NCI-H2107 (cell line): ENCODE data around the gene EXOC7.

Experiments
- DNase-seq: peaks from one replicate; lab custom pipeline; 2025; lab: John Stamatoyannopoulos, UW

EXOC7 gene

GRCh38 chr17:76120658-76121008 lies 17.0 kb upstream of the EXOC7 start:
- no peak for DNase-seq

DNA sequence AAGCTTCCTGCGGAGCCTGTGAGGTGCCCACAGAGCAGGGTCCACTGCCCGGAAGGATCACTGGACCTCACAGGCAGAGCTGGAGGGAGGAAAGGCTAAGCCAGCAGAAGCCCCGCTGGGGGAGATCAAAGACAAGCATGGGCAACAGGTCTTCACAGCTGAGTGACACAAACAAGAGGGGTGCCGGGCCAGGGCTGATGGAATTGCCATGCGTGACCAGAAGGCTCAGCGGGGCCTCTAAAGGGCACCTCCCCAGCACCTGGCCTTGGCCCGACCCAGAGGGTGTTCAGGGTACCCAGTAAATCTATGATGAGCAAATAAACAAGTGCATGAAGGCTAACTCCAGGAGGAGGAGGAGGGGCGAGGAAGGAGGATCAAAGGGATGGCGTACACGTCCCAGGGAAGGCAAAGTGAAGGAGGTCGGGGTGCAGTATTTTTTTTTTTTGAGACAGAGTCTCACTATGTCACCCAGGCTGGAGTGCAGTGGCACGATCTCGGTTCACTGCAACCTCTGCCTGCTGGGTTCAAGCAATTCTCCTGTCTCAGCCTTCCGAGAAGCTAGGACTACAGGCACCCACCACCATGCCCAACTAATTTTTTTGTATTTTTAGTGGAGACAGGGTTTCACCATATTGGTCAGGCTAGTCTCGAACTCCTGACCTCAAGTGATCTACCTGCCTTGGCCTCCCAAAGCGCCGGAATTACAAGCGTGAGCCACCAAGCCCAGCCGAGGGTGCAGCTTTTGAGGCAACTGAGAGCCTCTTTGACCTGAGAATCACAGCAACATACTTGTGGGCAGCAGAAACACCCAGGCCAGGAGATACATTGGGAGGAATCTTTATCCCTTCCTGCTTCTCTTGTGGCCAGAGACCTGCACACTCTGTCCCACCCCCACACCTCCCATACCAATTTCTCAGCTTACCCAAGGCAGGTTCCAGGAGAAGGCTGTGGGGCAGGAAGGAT lies 16.1 kb upstream of the EXOC7 start:
- no peak for DNase-seq

- no peak for DNase-seq
Observed at GRCh38 chr17:76115138-76115754, 11.7 kb upstream of the EXOC7 start.

DNA sequence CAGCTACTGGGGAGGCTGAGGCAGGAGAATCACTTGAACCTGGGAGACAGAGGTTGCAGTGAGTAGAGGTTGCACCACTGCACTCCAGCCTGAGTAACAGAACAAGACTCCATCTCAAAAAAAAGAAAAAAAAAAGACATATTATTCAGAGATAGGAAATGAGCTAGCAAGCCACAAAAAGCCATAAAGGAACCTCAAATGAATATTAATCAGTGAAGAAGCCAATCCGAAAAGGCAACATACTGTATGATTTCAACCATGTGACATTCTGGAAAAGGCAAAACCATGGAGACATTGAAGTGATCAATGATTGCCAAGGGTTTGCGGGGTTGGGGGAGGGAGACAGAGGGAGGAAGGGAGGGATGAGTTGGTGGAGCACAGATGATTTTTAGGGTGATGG lies 8.4 kb upstream of the EXOC7 start:
- DNase-seq, result no peak

DNA sequence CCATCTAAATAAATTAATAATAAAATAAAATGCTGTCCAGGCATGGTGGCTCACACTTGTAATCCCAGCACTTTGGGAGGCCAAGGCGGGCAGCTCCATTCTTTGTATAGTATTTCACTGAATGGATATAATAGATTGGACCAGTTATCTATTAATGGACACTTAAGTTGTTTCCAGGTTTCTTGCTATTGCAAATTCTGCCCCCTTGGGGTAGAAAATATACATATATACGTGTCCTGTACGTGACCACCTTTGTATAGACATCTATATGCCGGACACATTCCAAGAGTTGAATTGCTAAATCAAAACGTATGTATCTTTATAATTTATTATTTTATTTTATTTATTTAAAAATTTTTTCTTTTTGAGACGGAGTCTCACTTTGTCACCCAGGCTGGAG lies 3.9 kb upstream of the EXOC7 start:
- DNase-seq, result no peak

DNA sequence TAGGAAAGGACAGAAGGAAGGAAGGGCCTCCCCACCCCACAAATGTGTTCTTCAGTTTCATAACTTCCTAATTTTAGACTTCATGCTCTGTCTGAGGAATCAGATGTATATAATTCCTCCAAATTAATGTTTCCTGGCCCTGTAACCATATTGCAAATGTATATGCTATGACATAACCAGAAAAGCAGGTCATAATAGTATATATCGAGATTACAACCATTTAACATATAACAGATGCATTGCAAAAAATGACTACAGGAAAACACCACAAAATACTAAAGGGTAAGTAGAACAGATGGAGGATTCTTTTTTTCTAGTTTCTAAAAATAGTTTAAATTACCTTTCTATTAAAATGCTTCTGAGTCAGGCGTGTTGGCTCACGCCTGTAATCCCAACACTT lies 3.1 kb upstream of the EXOC7 start:
- no peak for DNase-seq

DNA sequence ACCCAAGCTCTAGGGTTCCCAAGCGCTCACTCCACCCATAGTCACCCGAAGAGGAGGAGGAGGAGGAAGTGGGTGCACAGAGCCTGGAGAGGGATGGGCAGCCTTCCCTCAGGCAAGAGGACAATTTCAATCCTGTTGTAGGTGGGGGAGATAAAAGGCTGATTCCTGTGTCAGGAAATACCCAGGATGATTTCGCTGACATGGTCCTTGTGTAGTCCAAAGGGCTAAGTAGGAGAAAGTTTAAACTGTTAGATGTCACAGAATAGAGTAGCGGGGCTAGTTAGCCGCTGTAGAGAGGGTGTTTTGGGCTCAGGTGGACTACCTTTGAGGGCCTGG lies 1.3 kb upstream of the EXOC7 start:
- no peak for DNase-seq

DNA sequence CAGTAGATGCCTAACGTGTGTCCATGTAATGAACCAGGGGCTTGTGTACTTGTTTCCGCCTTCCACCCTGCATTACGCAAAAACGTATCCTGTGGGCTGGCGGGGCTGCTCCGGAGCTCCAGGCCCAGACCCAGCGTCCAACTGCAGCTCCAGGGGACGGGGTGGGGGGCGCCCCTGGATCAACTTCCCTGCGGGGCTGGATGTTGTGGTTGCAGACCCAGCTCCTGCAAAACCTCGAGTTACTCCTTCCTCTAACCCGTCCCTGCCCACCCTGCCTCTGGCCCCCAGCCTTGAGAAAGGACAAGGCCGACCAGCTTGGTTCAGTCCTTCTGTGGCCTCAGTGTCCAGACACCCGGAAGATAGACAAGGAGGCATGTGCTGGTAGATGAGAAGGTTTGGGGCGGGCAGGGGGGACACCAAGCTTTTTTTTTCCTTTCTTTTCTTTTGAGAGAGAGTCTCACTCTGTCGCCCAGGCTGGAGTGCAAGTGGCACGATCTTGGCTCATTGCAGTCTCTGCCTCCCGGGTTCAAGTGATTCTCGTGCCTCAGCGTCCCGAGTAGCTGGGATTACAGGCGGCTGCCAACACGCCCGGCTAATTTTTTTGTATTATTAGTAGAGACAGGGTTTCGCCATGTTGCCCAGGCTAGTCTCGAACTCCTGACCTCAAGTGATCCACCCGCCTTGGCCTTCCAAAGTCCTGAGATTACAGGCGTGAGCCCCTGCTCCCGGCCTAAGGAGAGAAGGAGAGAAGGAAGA lies 731 bp upstream of the EXOC7 start:
- DNase-seq, result no peak

- no peak for DNase-seq
Observed at GRCh38 chr17:76102944-76103273, 678 bp downstream of the EXOC7 start.

- no peak for DNase-seq
Observed at GRCh38 chr17:76097716-76098295, 5.8 kb downstream of the EXOC7 start.

DNA sequence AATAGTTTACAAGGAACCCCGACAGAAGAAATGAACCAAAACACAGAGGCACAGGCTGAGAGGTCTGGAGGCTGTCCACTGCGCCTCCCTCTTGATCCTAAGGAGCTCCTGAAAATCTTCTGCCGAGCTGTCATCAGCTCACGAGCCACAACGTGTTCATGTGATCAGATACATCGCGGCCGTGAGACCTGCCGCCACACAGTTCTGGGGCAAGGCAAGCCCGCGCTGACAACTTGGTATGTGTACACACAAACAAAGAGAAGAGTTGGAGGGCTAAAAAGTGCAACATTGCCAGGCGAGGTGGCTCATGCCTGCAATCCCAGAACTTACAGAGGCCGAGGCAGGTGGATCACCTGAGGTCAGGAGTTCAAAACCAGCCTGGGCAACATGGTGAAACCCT lies 7.6 kb downstream of the EXOC7 start:
- DNase-seq, result no peak

DNA sequence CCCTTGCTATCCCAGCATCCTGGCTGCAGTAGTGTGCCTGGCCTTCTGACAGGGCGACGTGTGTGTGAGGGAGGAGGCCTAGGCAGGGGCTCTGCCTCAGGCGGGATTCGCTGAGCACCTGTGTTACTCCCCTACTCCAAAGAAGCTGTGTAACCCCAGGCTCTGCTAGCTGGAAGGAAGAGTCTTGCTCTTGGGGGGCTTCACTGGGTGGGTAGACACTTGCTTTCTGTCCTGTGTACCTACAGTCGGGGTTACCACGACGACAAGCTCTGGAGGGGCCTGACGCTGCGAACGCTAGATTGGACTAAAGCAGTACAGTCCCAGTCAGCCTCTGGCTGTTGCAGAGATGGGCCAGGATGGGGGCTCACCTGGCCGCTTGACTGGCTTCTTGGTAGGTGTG lies 9.5 kb downstream of the EXOC7 start:
- no peak for DNase-seq

DNA sequence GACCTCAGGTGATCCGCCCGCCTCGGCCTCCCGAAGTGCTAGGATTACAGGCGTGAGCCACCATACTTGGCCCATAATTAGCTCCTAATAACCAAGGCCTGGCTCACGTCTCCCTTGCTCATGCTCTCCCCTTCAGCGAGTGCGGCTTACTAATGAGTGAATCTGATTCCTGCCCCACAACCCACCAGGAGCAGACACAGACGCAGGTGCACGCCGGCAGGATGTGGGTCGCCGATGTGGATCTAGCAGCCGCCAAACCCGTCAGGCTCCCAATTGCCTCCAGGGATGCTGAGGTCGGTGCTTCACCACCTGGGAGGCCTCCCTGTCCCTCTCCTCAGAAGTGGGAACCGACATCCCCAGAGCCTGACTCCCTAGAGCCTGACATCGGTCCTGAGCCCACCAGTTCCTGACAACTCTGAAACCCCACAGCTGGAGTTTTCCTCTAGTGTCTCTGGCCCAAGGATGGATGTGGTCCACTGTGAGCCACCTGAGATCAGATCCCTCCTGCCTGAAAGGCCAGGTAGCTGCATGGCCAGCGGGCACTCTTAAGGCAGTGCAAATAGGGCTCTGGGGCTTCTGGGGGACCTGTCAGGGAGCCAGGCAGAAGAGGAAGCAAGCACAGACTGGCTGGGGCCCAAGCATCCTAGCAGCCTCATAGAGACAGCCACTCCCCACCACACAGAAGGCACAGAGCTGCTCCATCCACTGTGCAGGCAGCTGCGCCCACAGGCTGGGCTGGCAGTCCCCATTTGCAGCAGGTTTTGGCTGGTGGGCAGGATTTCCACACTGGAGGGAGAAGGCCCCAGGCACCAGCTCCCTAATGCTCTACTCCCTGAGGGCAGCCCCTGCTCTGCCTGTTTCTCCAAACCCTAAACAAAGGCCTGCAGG lies 10.8 kb downstream of the EXOC7 start:
- DNase-seq, result no peak

GRCh38 chr17:76091526-76092286 lies 11.9 kb downstream of the EXOC7 start:
- DNase-seq, result no peak

DNA sequence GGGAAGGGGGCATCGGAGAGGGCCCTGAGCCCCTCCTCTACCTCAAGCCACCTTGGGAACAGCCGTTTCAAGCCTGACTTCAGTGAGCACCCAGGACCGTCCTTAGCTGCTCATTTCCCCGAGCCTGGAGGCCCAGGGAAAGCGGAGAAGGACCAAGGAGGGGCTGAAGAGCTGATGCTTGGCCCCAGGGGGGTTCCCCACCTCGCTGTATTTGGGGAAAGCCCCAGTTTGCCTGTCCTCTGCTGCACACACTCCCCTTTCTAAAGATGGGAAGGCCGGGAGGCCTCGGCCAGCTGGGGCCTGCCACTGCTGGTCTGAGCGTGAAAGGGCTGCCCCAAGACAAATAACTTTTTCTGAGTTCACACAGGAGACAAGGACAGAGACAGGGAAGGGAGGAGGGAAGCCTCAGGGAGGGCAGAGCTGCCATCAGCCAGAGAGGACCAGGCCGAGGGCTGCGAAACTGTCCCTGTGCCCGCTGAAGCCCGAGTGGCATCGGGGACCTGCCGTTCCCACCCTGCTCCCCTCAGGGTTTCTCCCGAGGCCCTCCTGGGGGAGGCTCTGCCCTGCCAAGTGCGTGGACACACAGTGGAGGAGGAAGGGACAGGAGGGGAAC lies 13.0 kb downstream of the EXOC7 start:
- DNase-seq, result no peak

DNA sequence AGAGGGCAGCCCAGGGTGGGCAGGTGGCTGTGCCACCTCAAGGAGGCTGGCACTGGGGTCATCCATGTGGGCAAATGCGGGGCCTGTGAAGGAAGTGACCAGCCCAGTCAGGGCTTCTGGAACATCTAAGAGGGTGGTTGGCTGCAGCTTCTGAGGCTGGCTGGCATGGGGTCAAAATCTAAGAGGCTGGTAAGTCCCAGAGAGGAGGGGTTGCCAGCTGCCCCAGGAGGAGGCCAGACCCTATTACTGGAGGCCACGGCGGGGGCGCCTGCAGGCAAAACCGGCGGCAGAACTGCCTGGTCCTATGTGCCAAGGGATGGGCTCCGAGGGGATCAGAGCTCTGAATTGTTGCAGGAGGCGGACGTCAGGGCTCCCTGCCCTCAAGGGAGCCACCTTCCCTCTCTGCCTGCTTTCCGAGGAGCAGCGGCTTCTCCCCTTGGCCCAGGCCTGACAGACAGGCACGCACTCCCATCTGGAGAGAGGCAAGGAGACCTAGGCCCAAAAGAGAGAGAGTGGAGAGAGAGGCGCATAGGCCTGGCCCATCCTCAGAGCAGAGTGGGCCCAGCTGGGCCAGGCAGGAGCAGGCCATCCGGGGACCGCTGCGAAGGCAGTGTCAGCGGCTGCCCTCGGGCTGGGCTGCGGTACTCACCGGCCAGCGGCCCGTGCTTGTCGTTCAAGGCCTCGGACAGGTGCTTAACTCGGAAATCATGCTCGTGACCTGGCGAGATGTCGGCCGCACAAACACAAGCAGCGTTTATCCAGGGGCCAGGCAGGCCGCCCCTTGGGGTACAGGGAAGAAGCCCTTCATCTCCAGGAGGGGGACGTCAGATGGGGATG lies 13.7 kb downstream of the EXOC7 start:
- DNase-seq, result no peak

- DNase-seq, result no peak
Observed at GRCh38 chr17:76088868-76089576, 14.6 kb downstream of the EXOC7 start.

GRCh38 chr17:76088041-76088867 lies 15.3 kb downstream of the EXOC7 start:
- DNase-seq, result no peak
